Colon (tissue), 2 donors: Measurements from ENCODE around the gene PCSK1N.

Experiments
- FAIRE-seq: peaks from 2 replicates; lab custom pipeline; 2012; peaks lifted over from hg19 to GRCh38; lab: Jason Lieb, UNC
- donor health status: control.
- donor health status: control.

The PCSK1N gene

GRCh38 chrX:48789366-48790220, 45.8 kb downstream of the PCSK1N start:
- FAIRE-seq = no peak

GRCh38 chrX:48787505-48788443, 47.6 kb downstream of the PCSK1N start:
- no peak for FAIRE-seq

- no peak for FAIRE-seq
Measured at GRCh38 chrX:48786825-48787504, 48.4 kb downstream of the PCSK1N start.

- no peak for FAIRE-seq
Measured at GRCh38 chrX:48786341-48786800, 49.0 kb downstream of the PCSK1N start, which contains the start of gene GATA1. TSS of gene GATA1 (plus strand) at chrX:48786590. CDS start at chrX:48791110, 4,520 bp downstream.

DNA sequence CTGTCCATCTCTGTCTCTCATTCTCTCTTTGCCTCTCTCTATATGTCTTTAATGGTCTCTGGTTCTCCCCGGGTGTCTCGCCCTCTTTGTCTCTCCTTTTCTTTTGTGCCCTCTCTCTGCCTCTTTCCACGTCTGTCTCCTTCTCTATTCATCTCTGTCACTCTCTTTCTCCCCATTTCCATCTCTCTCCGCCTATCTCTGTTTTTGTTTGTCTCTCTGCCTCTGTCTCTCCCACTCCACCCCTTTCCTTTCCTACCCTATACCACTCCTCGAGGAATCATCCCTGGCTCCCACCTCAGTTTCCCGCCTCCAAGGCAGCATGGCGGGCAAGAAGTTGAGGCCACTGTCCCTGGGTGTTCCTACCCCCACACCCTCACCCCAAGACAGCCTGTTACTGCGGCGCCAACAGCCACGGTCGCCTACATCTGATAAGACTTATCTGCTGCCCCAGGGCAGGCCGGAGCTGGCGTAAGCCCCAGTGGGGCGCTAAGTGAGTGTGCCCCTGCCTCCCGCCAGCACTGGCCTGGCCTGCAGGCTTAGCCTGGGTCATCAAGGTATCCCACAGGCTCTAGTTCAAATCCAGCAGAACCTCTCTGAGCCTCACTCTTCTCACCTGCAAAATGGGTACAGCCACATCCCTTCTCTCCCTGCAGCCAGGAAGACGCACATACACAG, 49.7 kb downstream of the PCSK1N start:
- no peak for FAIRE-seq

- FAIRE-seq = no peak
Measured at GRCh38 chrX:48785186-48785539, 50.2 kb downstream of the PCSK1N start.

- FAIRE-seq = no peak
Measured at GRCh38 chrX:48784726-48785125, 50.7 kb downstream of the PCSK1N start.

- no peak for FAIRE-seq
Measured at GRCh38 chrX:48782795-48783194, 52.6 kb downstream of the PCSK1N start.

- FAIRE-seq = no peak
Measured at GRCh38 chrX:48782216-48782615, 53.2 kb downstream of the PCSK1N start.

- no peak for FAIRE-seq
Measured at GRCh38 chrX:48781705-48782104, 53.7 kb downstream of the PCSK1N start.
